ENCODE data around the gene WNK2. TPM values are rescaled to one million over a fixed set of nuclear protein-coding genes. Genes with fewer than 3 reads are reported as not detected.

Gene WNK2
- not detected in 2 replicates for total RNA-seq

DNA sequence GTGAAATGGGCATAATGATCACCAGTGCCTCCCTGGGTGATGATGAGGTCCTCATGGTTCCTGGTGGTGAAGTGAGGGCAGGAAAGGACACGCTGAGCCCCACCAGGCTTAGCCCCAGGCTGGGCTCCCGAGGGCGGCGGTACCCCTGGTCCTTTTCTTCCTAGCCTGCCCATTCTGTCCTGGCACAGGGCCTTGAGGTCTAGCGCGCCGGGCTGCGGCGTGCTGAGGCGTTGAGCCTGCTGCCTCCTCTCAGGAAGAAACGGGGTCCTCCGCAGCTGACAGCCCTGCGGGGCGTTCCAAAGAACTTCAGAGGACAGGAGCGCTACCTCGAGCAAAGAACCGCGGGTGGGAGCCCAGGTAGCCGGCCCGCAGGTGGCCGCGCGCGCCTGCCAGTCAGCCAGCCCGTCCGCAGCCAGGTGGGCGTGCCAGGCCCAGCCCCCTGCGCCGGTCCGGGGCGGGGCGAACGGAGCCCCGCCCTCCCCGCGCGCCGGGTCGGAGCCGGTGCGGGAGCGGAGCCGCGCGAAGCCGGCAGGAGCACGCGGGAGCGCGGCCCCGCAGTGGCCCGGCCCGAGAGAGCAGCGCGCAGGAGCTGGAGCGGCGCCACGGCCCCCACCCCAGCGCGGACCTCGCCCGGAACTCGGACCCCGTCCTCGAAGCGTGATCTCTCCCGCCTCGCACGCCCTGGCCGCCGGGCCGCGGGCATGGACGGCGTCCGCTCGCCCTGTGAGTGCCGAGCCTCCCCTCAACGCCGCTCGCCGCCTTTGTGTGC lies at the start of gene WNK2:
TSS of gene WNK2 (plus strand) at position 477 of the 769 bp plus-strand sequence. CDS start 791 bp downstream, outside the sequence.

Other genes starting within 250 kb of the WNK2 start
- not detected in 2 replicates for gene FGD3, start 236.6 kb upstream of the WNK2 start, total RNA-seq
- gene SUSD3, start 125.4 kb upstream of the WNK2 start, total RNA-seq, result 0.07 and 0.10 TPM in 2 replicates
- 64.6 and 70.3 TPM in 2 replicates for gene CARD19, start 87.9 kb upstream of the WNK2 start, total RNA-seq
- gene NINJ1, start 49.9 kb upstream of the WNK2 start, total RNA-seq, result 31.9 and 42.7 TPM in 2 replicates

Data from mammary microvascular endothelial cell (primary cell).